Small intestine (tissue), 7 donors: ENCODE results near the gene TMEM183A. TPM values are rescaled to one million over a fixed set of nuclear protein-coding genes. Genes with fewer than 3 reads are reported as not detected.

Source experiments
- DNase-seq, 2 donors: peaks; one replicate each; pipeline versions ENCODE4 v3.0.0 to v3.0.0-alpha.2; 2013
- FAIRE-seq: peaks from 2 replicates; lab custom pipeline; 2012; peaks lifted over from hg19 to GRCh38; lab: Jason Lieb, UNC
- H3K27ac ChIP-seq, 3 donors: one replicate each; pipeline ENCODE4 v1.5.1; 2013; ENCODE audit warnings: low read length in 2 of 3, mild to moderate bottlenecking in 2 of 3, control low read depth in 1 of 3, inconsistent platforms in 1 of 3, low read depth in 1 of 3, moderate library complexity in 1 of 3
- H3K27me3 ChIP-seq, 3 donors: one replicate each; pipeline ENCODE4 v1.6.1; 2013; ENCODE audit warnings: low read length in 3 of 3, inconsistent platforms in 1 of 3; ENCODE audit not compliant: control insufficient read depth in 3 of 3, insufficient read depth in 3 of 3
- H3K36me3 ChIP-seq, 3 donors: one replicate each; pipeline ENCODE4 v1.6.1; 2013; ENCODE audit warnings: low read length in 3 of 3, inconsistent platforms in 1 of 3, low read depth in 1 of 3, mild to moderate bottlenecking in 1 of 3, moderate library complexity in 1 of 3; ENCODE audit not compliant: control insufficient read depth in 3 of 3, insufficient read depth in 2 of 3
- H3K4me1 ChIP-seq, 3 donors: one replicate each; pipeline ENCODE4 v1.6.1; 2013; ENCODE audit warnings: low read length in 2 of 3, inconsistent platforms in 1 of 3, low read depth in 1 of 3, mild to moderate bottlenecking in 1 of 3, moderate library complexity in 1 of 3; ENCODE audit not compliant: control insufficient read depth in 3 of 3, insufficient read depth in 2 of 3
- H3K4me3 ChIP-seq, 3 donors: one replicate each; pipeline ENCODE4 v1.5.1; 2013; ENCODE audit warnings: low read length in 3 of 3, control low read depth in 1 of 3, inconsistent platforms in 1 of 3, low read depth in 1 of 3, mild to moderate bottlenecking in 1 of 3, moderate library complexity in 1 of 3
- H3K9me3 ChIP-seq, 2 donors: one replicate each; pipeline ENCODE4 v1.6.1; 2013; ENCODE audit warnings: low read depth in 1 of 2, low read length in 1 of 2; ENCODE audit not compliant: control insufficient read depth in 2 of 2, insufficient read depth in 1 of 2
- WGBS, 3 donors: extraction: QIAGEN DNeasy Blood & Tissue Kit; methylation state at CpG; one replicate each; pipeline ENCODE4 v1.1.7; 2013; 5-methylcytosine and 5-hydroxymethylcytosine counted together
- polyA plus RNA-seq, 4 donors: library from polyadenylated mRNA; stranded (reverse) in 3 of 4; unstranded in 1 of 4; fragments of 200-250 nt in 3 of 4; fragments of 120-200 nt in 1 of 4; gene quantifications; one replicate each; pipeline versions ENCODE4 v1.2.1 to v1.2.3, GENCODE V29; 2013
- donor health status: healthy with polysubstance abuse.
- donor health status: control.
- donor health status: control.
- donor health status: Bipolar disorder and iron deficiency.
- donor health status: healthy.

Gene TMEM183A
- polyA plus RNA-seq, 4 donors, result 58.9 to 80.4 (median 67.2) TPM

DNA sequence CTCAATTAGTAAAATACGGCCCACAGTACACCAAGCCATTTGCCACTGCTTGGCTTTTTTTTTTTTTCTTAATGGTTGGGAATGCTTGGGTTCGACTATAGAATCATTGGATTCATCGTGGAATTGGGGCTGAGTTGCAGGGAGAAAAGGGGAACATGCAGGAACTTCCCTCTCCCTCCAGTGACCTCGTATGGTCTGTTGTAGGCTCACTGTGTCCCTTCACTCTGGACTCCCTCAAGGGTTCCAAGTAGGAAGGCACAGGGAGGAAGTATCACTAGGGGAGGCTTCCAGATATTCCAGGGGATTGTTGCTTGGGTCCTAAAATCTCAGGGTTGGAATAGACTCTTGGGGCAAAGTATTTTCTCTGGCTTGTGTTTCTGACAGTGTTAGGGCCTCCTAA, 43.7 kb downstream of the TMEM183A start:
- H3K4me1 ChIP-seq, result no peaks in the 10 kb centered on the region
- H3K9me3 ChIP-seq, result no peaks in the 10 kb centered on the region
- FAIRE-seq (no peak), DNase-seq (no peak)
- no peak overlapping the region for H3K4me3 ChIP-seq
- WGBS, 3 donors, result 67 to 78% (median 76%) methylated on average over 4 of the region's 4 CpGs
- peaks cover 0 to 10% (median 0%) of the 10 kb centered on the region in 3 donors for H3K27me3 ChIP-seq
- H3K36me3 ChIP-seq, result no peaks in the 10 kb centered on the region
- no peak overlapping the region for H3K27ac ChIP-seq

DNA sequence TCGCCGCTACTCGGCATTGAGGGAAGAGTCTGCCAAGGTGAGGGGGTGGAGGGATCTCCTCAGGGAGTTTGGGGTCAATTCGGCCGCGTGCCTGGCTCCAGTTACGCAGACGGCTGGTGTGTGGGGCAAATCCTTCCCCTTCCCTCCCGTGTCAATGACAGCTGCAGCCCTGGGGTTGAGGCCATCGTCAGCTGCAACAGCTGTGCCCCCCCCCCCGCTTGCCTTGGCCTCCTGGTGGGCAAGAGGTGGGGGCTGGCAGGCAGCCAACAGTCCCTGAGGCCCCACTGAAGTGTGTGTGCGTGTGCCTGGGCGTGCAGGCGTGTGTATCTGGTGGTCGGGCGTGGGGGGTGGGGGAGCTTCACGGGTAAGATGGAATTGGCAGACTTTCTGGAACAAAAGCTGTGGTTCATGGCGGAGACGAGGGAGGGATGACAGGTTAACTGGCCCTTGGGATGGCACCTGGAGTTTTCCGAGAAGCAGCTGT, 44.7 kb downstream of the TMEM183A start:
- no peaks in the 10 kb centered on the region for H3K36me3 ChIP-seq
- no peak for FAIRE-seq
- 56 to 57% (median 56%) methylated on average over 18 to 20 of the region's 20 CpGs for WGBS, 3 donors
- no peak overlapping the region for H3K4me3 ChIP-seq
- H3K4me1 ChIP-seq, result no peaks in the 10 kb centered on the region
- peaks cover 0 to 7% (median 0%) of the 10 kb centered on the region in 3 donors for H3K27me3 ChIP-seq
- no peak overlapping the region for H3K27ac ChIP-seq
- H3K9me3 ChIP-seq, result no peaks in the 10 kb centered on the region
- DNase-seq, result no peak

DNA sequence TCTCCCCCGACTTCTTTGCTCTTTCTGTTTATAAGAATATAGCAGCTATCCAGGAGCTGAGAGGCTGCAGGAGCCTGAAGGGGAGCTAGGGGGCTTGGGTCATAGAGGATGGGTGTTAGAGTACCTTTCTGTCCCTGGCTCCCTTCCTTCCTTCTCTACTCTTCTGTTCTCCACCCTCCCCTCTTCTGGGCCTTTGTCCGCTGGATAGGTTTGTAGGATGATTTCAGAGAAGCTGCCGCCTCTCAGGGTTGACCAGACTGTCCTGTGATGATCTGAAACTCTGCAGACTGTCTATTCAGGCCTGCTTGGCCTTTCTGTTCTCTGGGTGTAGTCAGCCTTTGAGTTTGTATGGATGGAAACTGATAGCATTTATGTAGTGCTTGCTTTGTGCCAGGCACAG, 45.4 kb downstream of the TMEM183A start:
- WGBS, 3 donors, result 83 to 93% (median 93%) methylated on average over 3 of the region's 3 CpGs
- DNase-seq, result no peak
- H3K36me3 ChIP-seq, result no peaks in the 10 kb centered on the region
- no peak overlapping the region for H3K4me3 ChIP-seq
- no peaks in the 10 kb centered on the region for H3K9me3 ChIP-seq
- no peak overlapping the region for H3K27ac ChIP-seq
- FAIRE-seq, result no peak
- H3K27me3 ChIP-seq, result peaks cover 0 to 10% (median 0%) of the 10 kb centered on the region in 3 donors
- no peaks in the 10 kb centered on the region for H3K4me1 ChIP-seq

DNA sequence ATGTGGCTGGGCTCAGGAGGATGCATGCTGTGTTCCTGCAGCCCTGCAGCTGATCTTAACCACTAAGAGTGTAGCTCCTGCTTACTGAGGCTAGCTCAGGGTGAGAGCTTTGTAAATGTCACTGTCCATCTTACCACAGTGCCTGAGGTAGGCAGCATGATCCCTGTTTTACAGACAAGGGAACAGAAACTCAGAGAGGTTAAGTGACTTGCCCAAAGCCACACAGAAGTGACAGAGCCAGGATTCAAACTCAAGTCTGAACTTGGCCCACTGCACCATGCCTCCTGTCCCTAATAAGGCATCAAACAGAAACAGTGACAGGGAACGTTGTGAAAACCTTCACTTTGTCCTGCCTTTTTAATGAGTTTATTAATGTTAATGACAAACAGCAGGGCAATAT, 47.0 kb downstream of the TMEM183A start:
- Histone ChIP-seq H3K9me3 (no peaks in the 10 kb centered on the region), H3K36me3 (no peaks in the 10 kb centered on the region), H3K4me3 (no peak overlapping the region), H3K4me1 (no peaks in the 10 kb centered on the region), H3K27me3 (peaks cover 0 to 9% (median 0%) of the 10 kb centered on the region in 3 donors), H3K27ac (no peak overlapping the region)
- WGBS, 3 donors, result 15 to 61% (median 27%) methylated on average over 1 of the region's 1 CpG
- no peak for DNase-seq
- no peak for FAIRE-seq

DNA sequence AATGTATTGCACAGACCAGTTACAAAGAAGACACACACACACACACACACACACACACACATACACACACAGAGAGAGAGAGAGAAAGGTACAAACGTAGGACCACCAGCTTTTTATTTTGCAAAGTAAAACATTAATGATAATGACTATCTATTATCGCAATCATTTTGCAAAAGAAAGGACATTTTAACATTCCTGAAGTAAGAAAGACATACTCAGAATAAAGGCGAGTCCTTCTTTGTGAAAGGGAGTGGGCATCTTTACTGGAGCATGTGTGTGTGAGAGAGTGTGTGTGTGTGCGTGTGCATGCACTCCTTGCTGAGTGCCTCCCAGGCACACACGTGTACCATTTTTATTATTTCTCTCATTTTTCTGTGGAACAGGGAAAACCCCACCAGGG, 47.5 kb downstream of the TMEM183A start:
- Histone ChIP-seq H3K27ac (no peak overlapping the region), H3K27me3 (peaks cover 0 to 9% (median 0%) of the 10 kb centered on the region in 3 donors), H3K4me3 (no peak overlapping the region), H3K36me3 (no peaks in the 10 kb centered on the region), H3K9me3 (no peaks in the 10 kb centered on the region), H3K4me1 (no peaks in the 10 kb centered on the region)
- 73 to 84% (median 74%) methylated on average over 5 of the region's 5 CpGs for WGBS, 3 donors
- DNase-seq (no peak), FAIRE-seq (no peak)

DNA sequence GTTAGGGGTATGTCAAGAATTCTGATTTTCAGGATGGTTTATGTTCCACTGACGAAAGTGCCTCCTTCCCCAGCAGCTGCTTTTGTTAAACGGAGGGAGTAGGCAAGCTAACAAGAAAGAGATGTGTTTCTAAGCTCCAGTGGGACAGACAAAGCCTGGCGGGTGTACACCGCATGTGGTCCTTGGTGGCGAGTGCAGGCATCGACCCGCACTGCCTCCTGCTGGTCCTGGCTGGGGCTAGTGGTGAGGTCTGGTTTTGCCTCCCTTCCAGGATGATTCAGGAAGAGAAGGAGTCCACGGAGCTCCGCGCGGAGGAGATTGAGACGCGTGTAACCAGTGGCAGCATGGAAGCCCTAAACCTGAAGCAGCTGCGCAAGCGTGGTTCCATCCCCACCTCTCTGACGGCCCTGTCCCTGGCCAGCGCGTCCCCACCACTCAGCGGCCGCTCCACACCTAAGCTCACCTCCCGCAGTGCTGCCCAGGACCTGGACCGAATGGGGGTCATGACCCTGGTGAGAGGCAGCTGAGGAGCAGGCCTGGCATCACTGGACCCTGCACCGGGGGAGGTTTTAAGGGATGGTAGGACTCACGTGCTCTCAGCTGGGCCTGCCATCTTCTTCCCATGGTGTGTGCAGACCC, 48.1 kb downstream of the TMEM183A start:
- no peak for FAIRE-seq
- 89 to 91% (median 90%) methylated on average over 24 of the region's 24 CpGs for WGBS, 3 donors

DNA sequence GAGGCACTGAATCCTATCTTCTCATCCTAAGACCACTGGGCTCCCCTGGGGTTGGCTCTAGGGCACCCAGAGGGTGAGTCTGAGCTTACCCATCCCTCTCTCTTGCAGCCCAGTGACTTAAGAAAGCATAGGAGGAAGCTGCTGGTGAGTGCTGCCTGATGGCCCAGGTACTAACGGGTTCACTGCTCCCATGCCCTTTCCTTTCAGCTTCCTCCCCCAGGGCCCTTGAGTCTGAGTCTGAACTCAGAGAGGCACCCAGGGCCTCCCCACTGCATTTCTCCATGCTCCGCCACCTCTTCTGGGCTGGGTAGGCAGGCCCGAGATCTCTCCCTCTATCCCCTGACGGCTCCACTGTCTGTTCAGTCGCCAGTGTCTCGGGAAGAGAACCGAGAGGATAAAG, 48.8 kb downstream of the TMEM183A start:
- Histone ChIP-seq H3K27me3 (peaks cover 0 to 9% (median 0%) of the 10 kb centered on the region in 3 donors), H3K9me3 (no peaks in the 10 kb centered on the region), H3K4me3 (no peak overlapping the region), H3K36me3 (no peaks in the 10 kb centered on the region), H3K27ac (no peak overlapping the region), H3K4me1 (no peaks in the 10 kb centered on the region)
- FAIRE-seq (no peak), DNase-seq (no peak)
- 81 to 87% (median 84%) methylated on average over 7 of the region's 7 CpGs for WGBS, 3 donors

More for the DNA sequence above, 48.1 kb downstream of the TMEM183A start:
- Histone ChIP-seq H3K27me3 (peaks cover 0 to 9% (median 0%) of the 10 kb centered on the region in 3 donors), H3K4me3 (no peak overlapping the region), H3K27ac (no peak overlapping the region), H3K36me3 (no peaks in the 10 kb centered on the region), H3K4me1 (no peaks in the 10 kb centered on the region), H3K9me3 (no peaks in the 10 kb centered on the region)
- no peak for DNase-seq

DNA sequence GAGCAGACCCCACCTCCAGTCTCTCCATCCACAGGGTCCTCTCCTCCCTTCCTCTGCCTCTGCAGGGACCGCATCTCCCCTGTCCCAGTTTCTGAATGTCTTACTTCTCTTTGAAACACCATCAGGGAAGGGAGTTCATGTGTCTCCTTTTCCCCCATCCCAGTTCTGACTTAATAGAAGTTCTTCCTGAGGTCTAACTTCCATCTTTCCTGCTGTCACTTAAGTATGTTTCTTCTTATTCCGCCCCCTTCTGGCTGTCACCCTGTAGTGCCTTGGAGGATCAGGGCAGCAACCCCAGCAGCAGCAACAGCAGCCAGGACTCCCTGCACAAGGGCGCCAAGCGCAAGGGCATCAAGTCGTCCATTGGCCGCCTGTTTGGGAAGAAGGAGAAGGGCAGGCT, 49.3 kb downstream of the TMEM183A start:
- no peaks in the 10 kb centered on the region for H3K9me3 ChIP-seq
- FAIRE-seq, result no peak
- DNase-seq, result no peak
- H3K27ac ChIP-seq, result no peak overlapping the region
- no peak overlapping the region for H3K4me3 ChIP-seq
- H3K27me3 ChIP-seq, result peaks cover 0 to 9% (median 0%) of the 10 kb centered on the region in 3 donors
- 92 to 96% (median 94%) methylated on average over 6 of the region's 6 CpGs for WGBS, 3 donors
- no peaks in the 10 kb centered on the region for H3K4me1 ChIP-seq
- H3K36me3 ChIP-seq, result no peaks in the 10 kb centered on the region
